Measurements from ENCODE around the gene FASTK.
A peak's percentile ranks its signal among the peaks of the same experiment; 100 is the strongest.

FASTK gene

GRCh38 chr7:151091988-151092387, 11.4 kb upstream of the FASTK start:
- no peak for TF ChIP-seq CTCF (IDR thresholded peaks at IDR 0.05)

GRCh38 chr7:151091431-151091830, 10.8 kb upstream of the FASTK start:
- peak; percentile 70; the same call in 1 of the 2 replicates for TF ChIP-seq CTCF (IDR thresholded peaks at IDR 0.05)

GRCh38 chr7:151091003-151091402, 10.4 kb upstream of the FASTK start:
- no peak for TF ChIP-seq CTCF (IDR thresholded peaks at IDR 0.05)

- no peak for TF ChIP-seq CTCF (IDR thresholded peaks at IDR 0.05)
These were observed 9.5 kb upstream of the FASTK start for GRCh38 chr7:151089893-151090730.

- no peak for TF ChIP-seq CTCF (IDR thresholded peaks at IDR 0.05)
These were observed 8.5 kb upstream of the FASTK start for GRCh38 chr7:151088856-151089699.

GRCh38 chr7:151088019-151088855, 7.6 kb upstream of the FASTK start:
- no peak for TF ChIP-seq CTCF (IDR thresholded peaks at IDR 0.05)
